Ascending aorta (tissue), 2 donors: ENCODE data around the gene CLMP. TPM values are rescaled to one million over a fixed set of nuclear protein-coding genes. Genes with fewer than 3 reads are reported as not detected.

Experiments
- DNase-seq, 2 donors: peaks; one replicate each; pipeline ENCODE4 v3.0.0-alpha.2; 2019; ENCODE audit warnings: low spot score in 2 of 2
- H3K27ac ChIP-seq, 2 donors: fragments of 200-600 bp; sonication (generic); one replicate each; pipeline ENCODE4 v1.5.1; 2016 to 2017; ENCODE audit warnings: mild to moderate bottlenecking in 1 of 2
- H3K27me3 ChIP-seq: fragments of 200-600 bp; sonication (generic); one replicate; pipeline ENCODE4 v1.5.1; 2017
- H3K36me3 ChIP-seq, 2 donors: fragments of 200-600 bp; sonication (generic); one replicate each; pipeline ENCODE4 v1.5.1; 2016
- H3K4me1 ChIP-seq, 2 donors: fragments of 200-600 bp; sonication (generic); one replicate each; pipeline ENCODE4 v1.5.1; 2016 to 2017; ENCODE audit warnings: mild to moderate bottlenecking in 1 of 2
- H3K4me3 ChIP-seq, 2 donors: fragments of 200-600 bp; sonication (generic); one replicate each; pipeline ENCODE4 v1.5.1; 2016 to 2017; ENCODE audit warnings: mild to moderate bottlenecking in 1 of 2
- H3K9me3 ChIP-seq, 2 donors: fragments of 200-600 bp; sonication (generic); one replicate each; pipeline ENCODE4 v1.5.1; 2016
- intact Hi-C: fragments of 100-400 bp; cut with DNase I; formaldehyde crosslinking; loops from one replicate; pipeline ENCODE4 v1.15.1; 2023
- total RNA-seq: library from RNA; depleted of rRNA; stranded (reverse); fragments of >200 nt; gene quantifications from one replicate; pipeline ENCODE4 v1.1.0, GENCODE V29; 2016
- TF ChIP-seq, protein P1 (sequence below), 3 experiments: fragments of 200-600 bp in 2 of 3; fragments of 450-650 bp in 1 of 3; sonication (generic) in 2 of 3; IDR thresholded peaks; one replicate each; pipeline ENCODE4 v1.5.1; 2016 to 2019; ENCODE audit warnings: antibody characterized with exemption in 3 of 3, mild to moderate bottlenecking in 1 of 3, moderate library complexity in 1 of 3

Gene CLMP
- total RNA-seq, 1 donor from 2014 or later, result 70.6 TPM

DNA sequence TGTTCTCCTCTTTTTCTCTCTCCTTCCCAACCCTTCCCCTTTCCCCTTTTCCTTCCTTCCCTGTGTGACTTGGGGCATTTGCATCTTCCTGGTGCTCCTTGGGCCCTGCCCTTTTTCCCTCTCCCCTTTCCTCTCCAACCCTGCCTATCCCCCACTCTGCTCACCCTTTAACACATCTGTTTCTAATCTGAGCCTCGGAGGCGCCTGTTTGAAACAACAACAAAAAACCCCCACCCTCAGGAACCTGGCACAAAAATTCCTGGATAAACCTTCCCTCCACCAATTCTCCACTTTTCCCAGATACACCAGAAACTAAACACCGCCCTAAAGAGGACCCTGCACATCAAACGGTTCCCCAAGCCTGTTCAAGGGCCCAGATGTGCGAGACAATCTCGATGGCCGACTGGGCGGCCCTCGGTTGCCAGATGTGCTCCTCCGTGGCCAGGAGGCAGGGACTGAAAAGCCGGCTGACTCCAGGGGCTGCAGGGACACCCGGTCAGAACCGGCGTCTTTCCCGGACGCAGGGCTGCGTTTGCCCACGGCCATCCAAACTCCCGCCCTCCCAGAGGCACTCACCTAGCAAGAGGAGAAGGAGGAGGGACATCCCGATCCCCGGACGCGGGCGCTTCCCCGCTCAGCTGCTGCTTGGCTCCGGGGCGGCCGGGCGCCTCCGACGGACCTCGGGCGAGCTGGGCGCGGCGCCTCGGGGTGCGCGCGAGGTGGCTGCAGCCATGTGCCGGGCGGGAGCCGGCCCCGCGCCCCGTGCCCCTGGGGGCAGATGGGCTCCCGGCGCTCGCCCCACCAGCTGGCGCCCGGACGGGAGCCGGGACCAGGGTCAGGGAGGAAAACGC, 486 bp downstream of the CLMP start:
- H3K27ac ChIP-seq, result peak overlapping the region; percentile 92 to 96
- no peaks in the 10 kb centered on the region for H3K27me3 ChIP-seq
- intact Hi-C loops, result loop anchor here (2.0 to 5.0 kb wide), 5 partner anchors 36 to 132 kb away; partner anchors contain the start of gene HSPA8
- TF ChIP-seq, protein P1, sequence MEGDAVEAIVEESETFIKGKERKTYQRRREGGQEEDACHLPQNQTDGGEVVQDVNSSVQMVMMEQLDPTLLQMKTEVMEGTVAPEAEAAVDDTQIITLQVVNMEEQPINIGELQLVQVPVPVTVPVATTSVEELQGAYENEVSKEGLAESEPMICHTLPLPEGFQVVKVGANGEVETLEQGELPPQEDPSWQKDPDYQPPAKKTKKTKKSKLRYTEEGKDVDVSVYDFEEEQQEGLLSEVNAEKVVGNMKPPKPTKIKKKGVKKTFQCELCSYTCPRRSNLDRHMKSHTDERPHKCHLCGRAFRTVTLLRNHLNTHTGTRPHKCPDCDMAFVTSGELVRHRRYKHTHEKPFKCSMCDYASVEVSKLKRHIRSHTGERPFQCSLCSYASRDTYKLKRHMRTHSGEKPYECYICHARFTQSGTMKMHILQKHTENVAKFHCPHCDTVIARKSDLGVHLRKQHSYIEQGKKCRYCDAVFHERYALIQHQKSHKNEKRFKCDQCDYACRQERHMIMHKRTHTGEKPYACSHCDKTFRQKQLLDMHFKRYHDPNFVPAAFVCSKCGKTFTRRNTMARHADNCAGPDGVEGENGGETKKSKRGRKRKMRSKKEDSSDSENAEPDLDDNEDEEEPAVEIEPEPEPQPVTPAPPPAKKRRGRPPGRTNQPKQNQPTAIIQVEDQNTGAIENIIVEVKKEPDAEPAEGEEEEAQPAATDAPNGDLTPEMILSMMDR (IDR thresholded peaks at IDR 0.05), result no peak
- H3K4me3 ChIP-seq, result peak overlapping the region; percentile 76 to 79
- peak in 1 of 2 donors; percentile 75 for DNase-seq
- peaks cover 0 to 15% of the 10 kb centered on the region in 2 donors for H3K4me1 ChIP-seq
- no peaks in the 10 kb centered on the region for H3K9me3 ChIP-seq
- no peaks in the 10 kb centered on the region for H3K36me3 ChIP-seq

DNA sequence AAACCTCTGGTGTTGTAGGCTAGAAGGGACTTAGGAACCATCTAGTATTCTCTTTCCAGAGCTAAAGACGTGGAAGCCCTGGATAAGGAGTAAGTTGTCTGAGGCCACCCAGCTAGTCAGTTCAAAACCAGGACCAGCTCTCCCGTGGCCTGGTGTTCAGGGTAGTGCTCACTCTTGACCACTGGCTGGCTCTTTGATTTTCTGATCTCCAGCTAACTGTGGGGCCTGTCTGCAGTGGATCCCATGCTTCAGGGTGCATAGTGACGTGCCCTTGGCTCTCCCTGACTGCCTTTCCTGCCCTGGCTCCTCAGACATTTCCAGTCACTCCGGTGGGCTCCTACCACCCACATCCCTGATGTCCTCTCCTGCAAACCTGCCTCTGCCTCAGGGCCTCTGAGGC, 1.3 kb downstream of the CLMP start:
- H3K36me3 ChIP-seq, result no peaks in the 10 kb centered on the region
- DNase-seq, result no peak
- intact Hi-C loops, result loop anchor here (2.0 to 5.0 kb wide), 5 partner anchors 35 to 131 kb away; partner anchors contain the start of gene HSPA8
- H3K4me1 ChIP-seq, result peaks cover 0 to 20% of the 10 kb centered on the region in 2 donors
- H3K4me3 ChIP-seq, result peak overlapping the region; percentile 76 to 79
- H3K9me3 ChIP-seq, result no peaks in the 10 kb centered on the region
- H3K27ac ChIP-seq, result peak overlapping the region; percentile 92 to 96
- TF ChIP-seq, protein P1 (IDR thresholded peaks at IDR 0.05), result no peak
- no peaks in the 10 kb centered on the region for H3K27me3 ChIP-seq

DNA sequence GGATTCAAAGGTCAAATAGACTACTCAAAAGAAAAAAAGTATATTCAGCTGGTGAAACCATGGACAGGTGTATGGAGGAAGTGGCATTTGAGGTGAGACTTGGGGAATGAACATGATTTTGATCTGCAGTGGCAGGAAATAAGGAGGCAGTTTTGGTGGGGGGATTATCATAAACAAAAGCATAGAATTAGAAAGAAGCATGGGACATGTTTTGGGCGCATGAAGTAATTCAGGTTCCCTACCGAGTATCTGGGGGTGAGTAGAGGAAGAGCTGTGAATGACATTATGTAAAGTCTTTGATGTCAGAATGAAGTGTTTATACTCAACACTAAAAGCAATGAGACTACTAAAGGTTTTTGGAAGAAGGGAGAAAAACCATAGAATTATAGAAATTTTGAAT, 3.1 kb downstream of the CLMP start:
- Histone ChIP-seq H3K9me3 (no peaks in the 10 kb centered on the region), H3K4me3 (peak overlapping the region; percentile 76 to 79), H3K27ac (peak overlapping the region; percentile 92 to 96), H3K27me3 (no peaks in the 10 kb centered on the region), H3K4me1 (peaks cover 0 to 37% of the 10 kb centered on the region in 2 donors), H3K36me3 (no peaks in the 10 kb centered on the region)
- no peak for DNase-seq
- intact Hi-C loops, result loop anchor here (5.0 kb wide), 1 partner anchor 130 kb away; the partner anchor contains the start of gene HSPA8
- TF ChIP-seq, protein P1 (IDR thresholded peaks at IDR 0.05), result no peak

DNA sequence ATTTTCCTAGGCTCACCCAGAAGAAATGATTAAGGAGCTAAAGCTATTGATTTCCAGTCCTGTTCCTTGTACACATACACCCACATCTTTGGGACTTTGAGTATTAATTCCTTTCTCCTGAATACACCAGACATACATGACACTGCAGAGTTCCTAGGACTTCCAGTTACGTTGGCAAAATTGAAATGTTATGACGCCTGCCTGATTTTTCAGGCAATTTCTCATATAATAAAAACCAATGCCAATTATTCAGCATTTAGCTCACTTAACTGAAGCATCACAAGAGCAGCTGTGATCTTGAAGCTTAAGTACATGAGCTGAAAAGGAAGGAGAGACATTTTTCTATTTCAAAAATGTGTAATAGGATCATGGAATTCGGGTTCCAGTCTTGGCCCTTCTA, 4.5 kb downstream of the CLMP start:
- TF ChIP-seq, protein P1 (IDR thresholded peaks at IDR 0.05), result no peak
- Histone ChIP-seq H3K4me1 (peaks cover 0 to 36% of the 10 kb centered on the region in 2 donors), H3K27me3 (no peaks in the 10 kb centered on the region), H3K4me3 (peak overlapping the region in 1 of 2 donors; percentile 76), H3K27ac (peak overlapping the region; percentile 92 to 96), H3K36me3 (no peaks in the 10 kb centered on the region), H3K9me3 (no peaks in the 10 kb centered on the region)
- intact Hi-C loops, result loop anchor here (5.0 kb wide), 1 partner anchor 128 kb away; the partner anchor contains the start of gene HSPA8
- DNase-seq, result no peak

DNA sequence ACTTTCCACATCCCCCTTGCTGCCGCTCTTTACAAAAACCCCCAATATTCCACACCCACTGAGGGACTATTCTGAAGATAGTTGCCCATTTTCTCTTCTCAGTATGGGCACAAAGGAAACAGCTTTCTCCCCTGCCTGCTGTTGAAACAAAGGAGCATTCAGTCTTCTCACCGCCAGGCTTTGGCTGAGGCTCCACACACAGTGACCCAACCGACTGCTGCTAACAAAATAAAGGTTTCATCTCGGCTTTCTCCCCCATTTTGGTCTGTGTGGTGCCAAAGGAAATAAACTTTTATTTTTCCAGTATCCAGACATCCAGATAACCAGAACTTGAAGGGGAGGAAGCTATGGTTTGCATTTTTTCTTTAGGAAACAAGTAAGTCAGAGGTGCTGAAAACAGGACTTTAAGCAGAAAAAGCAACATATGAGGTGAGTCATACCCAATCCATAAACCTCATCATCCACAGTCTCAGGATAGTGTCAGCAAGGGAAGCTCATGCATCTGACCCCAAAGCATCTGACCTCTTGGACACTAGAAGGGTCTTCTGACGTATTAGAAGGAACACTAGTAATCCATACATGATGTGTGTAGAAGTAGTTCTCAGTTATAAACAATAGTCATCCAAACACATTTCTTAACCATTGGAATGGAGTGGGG, 6.4 kb downstream of the CLMP start:
- DNase-seq, result peak in 1 of 2 donors; percentile 70
- Histone ChIP-seq H3K36me3 (no peaks in the 10 kb centered on the region), H3K4me1 (peaks cover 0 to 39% of the 10 kb centered on the region in 2 donors), H3K27me3 (no peaks in the 10 kb centered on the region), H3K4me3 (peak overlapping the region; percentile 28), H3K27ac (peak overlapping the region; percentile 73 to 92), H3K9me3 (no peaks in the 10 kb centered on the region)
- intact Hi-C loops, result no loop called here
- TF ChIP-seq, protein P1 (IDR thresholded peaks at IDR 0.05), result peak in 1 of 3 experiments; percentile 13
